ENCODE data around the gene NEAT1. TPM values are rescaled to one million over a fixed set of nuclear protein-coding genes. Genes with fewer than 3 reads are reported as not detected.

NEAT1 gene
- total RNA-seq, 4 donors from 2014 or later: 537 to 773 (median 608) TPM

DNA sequence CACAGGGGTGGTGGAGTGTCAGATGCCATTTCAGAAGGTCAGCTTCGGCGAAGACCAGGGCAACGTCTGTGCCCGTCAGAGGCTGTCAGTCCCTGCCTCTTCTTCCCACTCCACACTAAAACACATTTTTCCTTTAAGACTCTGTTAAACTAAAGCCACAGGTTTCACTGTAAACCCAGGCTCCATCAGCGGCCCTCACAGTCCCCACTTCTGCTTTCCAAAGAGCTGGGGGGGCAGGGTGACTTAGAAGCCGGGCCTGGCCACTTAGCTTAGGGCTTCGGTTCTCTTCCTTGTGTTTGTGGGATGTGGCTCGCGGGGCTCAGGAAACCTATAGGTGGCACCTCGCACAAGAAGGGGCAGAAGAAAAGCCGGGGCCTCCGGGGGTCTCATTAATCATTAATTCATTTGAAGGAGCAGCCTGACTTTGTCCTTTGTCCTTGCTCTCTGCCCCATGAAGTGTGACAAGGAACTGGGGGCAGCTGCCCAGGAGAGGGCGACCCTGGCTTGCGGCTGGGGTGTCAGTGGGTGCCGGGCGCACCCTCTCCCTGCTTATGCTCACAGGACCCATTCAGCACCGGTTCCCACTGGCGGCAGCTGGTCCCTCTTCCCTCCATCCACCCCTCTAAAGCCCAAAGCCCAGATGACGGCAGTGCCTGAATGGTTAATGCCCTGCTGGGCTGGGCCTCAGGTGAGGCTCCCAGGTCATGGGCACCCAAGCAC lies 44.2 kb upstream of the NEAT1 start:
- TF ChIP-seq, protein P1, sequence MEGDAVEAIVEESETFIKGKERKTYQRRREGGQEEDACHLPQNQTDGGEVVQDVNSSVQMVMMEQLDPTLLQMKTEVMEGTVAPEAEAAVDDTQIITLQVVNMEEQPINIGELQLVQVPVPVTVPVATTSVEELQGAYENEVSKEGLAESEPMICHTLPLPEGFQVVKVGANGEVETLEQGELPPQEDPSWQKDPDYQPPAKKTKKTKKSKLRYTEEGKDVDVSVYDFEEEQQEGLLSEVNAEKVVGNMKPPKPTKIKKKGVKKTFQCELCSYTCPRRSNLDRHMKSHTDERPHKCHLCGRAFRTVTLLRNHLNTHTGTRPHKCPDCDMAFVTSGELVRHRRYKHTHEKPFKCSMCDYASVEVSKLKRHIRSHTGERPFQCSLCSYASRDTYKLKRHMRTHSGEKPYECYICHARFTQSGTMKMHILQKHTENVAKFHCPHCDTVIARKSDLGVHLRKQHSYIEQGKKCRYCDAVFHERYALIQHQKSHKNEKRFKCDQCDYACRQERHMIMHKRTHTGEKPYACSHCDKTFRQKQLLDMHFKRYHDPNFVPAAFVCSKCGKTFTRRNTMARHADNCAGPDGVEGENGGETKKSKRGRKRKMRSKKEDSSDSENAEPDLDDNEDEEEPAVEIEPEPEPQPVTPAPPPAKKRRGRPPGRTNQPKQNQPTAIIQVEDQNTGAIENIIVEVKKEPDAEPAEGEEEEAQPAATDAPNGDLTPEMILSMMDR (IDR thresholded peaks at IDR 0.05; ENCODE audit: low read depth): no peak

DNA sequence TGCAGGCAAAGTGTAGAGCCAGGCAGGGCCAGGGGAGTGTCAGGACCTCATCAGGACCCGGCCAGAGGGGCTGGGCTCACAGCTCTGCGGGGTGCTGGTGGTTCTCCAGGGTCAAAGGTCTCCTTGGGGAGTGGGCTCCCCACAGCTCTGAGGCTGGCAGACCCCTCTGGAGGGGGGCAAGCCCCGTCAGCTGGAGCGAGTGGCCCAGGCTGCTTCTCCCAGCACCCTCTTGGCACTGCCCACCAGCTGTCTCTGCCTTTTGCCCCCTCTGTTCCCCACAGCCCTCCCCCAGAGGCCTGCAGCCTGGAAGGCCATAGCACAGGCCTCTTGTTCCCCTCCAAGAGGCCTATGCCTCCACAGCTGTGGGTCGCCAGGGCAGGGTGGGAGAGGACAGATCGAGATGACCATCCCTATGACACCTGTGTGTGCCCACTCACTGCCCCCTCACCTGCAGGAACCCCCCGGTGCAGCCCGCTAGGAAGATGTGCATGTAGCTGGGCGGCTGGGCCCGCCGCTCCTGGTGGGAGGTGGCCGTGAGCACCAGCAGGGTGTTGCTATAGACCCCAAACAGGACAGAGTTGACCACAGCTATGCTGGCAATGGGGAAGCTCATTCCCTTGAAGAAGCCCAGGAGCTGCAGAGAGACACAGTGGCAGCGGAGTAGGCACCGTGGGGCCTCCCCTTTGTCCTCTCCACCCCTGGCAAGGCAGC lies 43.5 kb upstream of the NEAT1 start:
- TF ChIP-seq, protein P1 (IDR thresholded peaks at IDR 0.05; ENCODE audit: low read depth): no peak

DNA sequence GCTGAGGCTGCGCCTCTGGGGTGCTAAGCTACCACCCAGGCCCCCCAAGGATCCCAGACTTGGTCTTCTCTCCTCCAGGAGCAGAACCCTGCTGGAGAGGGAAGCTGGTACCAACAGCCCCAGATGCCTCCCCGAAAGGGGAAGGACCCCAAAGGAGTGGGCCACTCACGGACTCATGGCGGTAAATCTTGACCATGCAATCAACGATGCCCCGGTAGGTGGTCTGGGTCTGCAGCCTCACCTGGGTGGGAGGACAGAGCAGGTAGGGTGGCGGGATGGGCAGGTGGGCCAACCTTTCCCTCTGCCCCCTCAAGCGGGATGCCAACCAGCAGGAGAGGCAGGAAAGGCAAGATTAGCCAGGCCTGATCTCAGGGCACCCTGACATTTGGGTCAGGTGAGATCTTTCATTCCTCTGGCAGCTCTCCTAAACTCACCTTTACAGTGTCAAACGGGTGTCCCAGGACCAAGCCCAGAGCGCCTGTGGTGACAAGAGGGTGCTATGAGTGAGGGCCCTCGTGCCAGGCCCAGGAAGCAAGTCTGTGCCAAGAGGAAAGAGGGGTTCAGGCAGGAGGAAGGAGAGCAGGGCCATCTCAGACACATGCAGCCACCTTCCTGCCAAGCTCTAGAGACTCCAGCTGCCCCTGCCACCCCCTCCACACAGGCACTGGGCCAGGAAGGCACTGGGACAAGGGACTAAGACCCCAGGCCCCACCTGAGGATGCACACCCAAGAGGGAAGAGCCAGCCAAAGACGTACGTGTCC lies 42.7 kb upstream of the NEAT1 start:
- TF ChIP-seq, protein P1 (IDR thresholded peaks at IDR 0.05; ENCODE audit: low read depth): no peak

DNA sequence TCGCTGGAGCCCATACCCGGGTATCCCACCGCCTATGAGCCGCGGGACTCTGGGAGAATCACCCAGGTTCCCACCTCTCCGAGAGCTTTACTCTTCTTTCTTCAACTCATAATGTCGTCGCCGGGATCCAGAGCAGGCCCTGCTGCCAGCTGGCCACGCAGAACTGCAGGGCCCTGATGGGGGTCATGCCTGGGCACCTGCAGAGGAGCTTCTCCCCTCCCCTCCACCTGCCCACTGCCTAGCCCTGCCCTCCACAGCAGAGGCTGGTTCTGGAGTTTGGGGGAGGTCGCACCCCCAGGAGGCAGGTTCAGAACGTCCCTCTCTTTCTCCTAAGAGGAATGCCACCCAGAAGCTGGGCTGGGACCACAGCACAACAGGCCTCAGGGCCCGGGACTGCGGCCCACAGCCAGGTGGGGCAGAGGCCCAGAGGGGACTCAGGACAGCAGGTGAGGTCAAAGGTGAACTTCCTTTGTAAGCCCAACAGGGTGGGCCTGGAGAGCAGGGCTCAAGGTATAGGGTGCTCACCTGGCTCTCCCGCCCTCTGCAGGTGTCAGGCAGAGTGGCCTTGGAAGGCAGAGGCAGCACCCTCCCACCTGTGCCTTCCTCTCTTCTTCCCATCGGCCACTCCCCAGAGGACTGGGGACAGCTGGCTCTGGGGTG lies 42.0 kb upstream of the NEAT1 start:
- TF ChIP-seq, protein P1 (IDR thresholded peaks at IDR 0.05; ENCODE audit: low read depth): no peak

DNA sequence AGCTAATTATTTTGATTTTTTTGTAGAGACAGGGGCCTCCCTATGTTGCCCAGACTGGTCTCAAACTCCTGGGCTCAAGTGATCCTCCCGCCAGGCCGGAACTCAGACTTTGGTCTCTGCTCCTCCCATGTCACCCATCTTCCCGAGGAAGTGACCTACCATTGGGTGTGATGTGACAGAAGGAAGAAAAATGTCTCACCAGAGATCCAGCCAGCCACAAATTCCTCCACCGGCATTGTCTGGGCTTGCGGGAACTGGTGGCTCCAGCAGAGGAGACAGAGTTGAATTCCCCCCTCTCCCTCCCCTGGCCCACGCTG lies 40.9 kb upstream of the NEAT1 start:
- TF ChIP-seq, protein P1 (IDR thresholded peaks at IDR 0.05; ENCODE audit: low read depth): no peak

DNA sequence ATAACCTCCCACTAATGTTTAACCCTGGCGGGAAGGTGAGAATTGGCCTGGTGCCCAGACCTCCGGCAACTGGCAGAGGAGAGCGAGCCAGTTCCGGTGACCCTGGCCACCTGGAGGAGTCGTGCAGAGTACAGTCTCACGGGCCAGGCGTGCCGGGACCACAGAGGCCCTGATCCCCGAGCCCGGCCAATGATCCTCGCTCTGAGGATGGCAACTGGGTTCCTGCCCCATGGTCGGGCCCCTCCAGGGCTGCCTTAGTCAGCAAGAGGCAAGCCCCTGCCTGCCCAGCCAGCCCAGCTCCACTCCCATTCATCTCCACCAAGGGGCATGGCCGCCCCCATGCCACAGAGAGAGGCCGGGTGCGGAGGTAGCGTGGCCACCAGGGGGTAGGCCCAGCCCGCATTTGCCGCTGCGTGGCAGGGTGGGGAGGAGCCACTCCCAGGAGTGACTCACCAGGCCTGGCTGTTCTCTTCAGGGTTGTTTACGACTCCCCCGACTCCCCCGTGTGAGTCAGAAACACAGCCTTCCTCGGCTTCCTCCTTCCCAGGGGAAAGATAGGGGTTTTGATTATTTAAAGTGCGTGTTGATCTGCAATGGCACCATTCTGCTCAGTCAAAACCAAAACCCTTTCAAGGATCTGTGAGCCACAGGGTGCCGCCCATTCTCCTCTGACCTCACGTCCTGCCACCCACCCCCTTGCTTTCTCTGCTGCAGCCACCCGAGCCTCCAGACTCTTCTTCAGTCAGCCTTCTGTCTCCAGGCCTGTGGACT lies 40.4 kb upstream of the NEAT1 start, which contains the start of gene SLC25A45:
Gene SLC25A45 (minus strand): TSS at position 614 of the 771 bp plus-strand sequence. CDS start 695 bp downstream, outside the sequence.
- TF ChIP-seq, protein P1 (IDR thresholded peaks at IDR 0.05; ENCODE audit: low read depth): no peak
